ENCODE results near the gene XYLT1.

The XYLT1 gene

GRCh38 chr16:17293813-17294558 is 176.8 kb downstream of the XYLT1 start:
- DNase-seq: no peak
- Histone ChIP-seq H2BK120ac (ENCODE audit: low read depth, low read length) (no peak overlapping the region), H2AK5ac (ENCODE audit: low read length, severe bottlenecking) (no peak overlapping the region), H3K4ac (ENCODE audit: low read depth in 1 of 2, low read length in 2 of 2) (no peak overlapping the region), H2BK15ac (ENCODE audit: low read depth, poor library complexity, severe bottlenecking) (no peak overlapping the region), H3K36me3 (ENCODE audit: control insufficient read depth in 1 of 2, insufficient read depth in 2 of 2, low read depth in 1 of 2, low read length in 2 of 2) (peaks cover 0 to 8% of the 10 kb centered on the region in 2 experiments), H3K4me1 (ENCODE audit: control insufficient read depth, insufficient read depth, low read depth, low read length) (no peaks in the 10 kb centered on the region), H2BK12ac (ENCODE audit: low read length in 2 of 2) (no peak overlapping the region), H3K27me3 (ENCODE audit: control insufficient read depth in 1 of 2, insufficient read depth in 1 of 2, low read length in 2 of 2) (no peaks in the 10 kb centered on the region), H3K23ac (ENCODE audit: low read length in 2 of 2) (no peak overlapping the region), H3K4me2 (ENCODE audit: low read length, poor library complexity, severe bottlenecking) (no peak overlapping the region), H3K4me3 (ENCODE audit: insufficient read depth in 1 of 2, low read depth in 1 of 2, low read length in 2 of 2) (no peak overlapping the region), H2AFZ (ENCODE audit: low read depth, low read length) (no peak overlapping the region), H2BK5ac (ENCODE audit: low read depth, low read length, poor library complexity, severe bottlenecking) (no peak overlapping the region), H4K8ac (ENCODE audit: low read length) (no peak overlapping the region), H3K27ac (ENCODE audit: low read length, poor library complexity, severe bottlenecking) (no peak overlapping the region), H4K91ac (ENCODE audit: low read length) (no peak overlapping the region), H3K18ac (ENCODE audit: low read depth in 1 of 2, low read length in 2 of 2) (no peak overlapping the region), H3K9ac (ENCODE audit: low read length) (no peak overlapping the region), H3K14ac (ENCODE audit: low read length in 2 of 2) (no peak overlapping the region), H3K9me3 (ENCODE audit: control insufficient read depth, low read length) (no peaks in the 10 kb centered on the region), H3K79me1 (replicated peaks; ENCODE audit: low read length, poor library complexity, severe bottlenecking) (no peaks in the 10 kb centered on the region)
- 82% methylated on average over 9 of the region's 9 CpGs for WGBS

- peaks cover 0 to 3% of the 10 kb centered on the region in 2 experiments for H3K36me3 ChIP-seq (ENCODE audit: control insufficient read depth in 1 of 2, insufficient read depth in 2 of 2, low read depth in 1 of 2, low read length in 2 of 2)
- H3K23ac ChIP-seq (ENCODE audit: low read length in 2 of 2): no peak overlapping the region
- H3K18ac ChIP-seq (ENCODE audit: low read depth in 1 of 2, low read length in 2 of 2): no peak overlapping the region
- H2AFZ ChIP-seq (ENCODE audit: low read depth, low read length): no peak overlapping the region
- WGBS: 82% methylated on average over 2 of the region's 2 CpGs
- H3K9me3 ChIP-seq (ENCODE audit: control insufficient read depth, low read length): no peaks in the 10 kb centered on the region
- no peak overlapping the region for H3K9ac ChIP-seq (ENCODE audit: low read length)
- no peak overlapping the region for H4K91ac ChIP-seq (ENCODE audit: low read length)
- H3K4ac ChIP-seq (ENCODE audit: low read depth in 1 of 2, low read length in 2 of 2): no peak overlapping the region
- H2BK120ac ChIP-seq (ENCODE audit: low read depth, low read length): no peak overlapping the region
- no peak overlapping the region for H2BK12ac ChIP-seq (ENCODE audit: low read length in 2 of 2)
- H3K4me1 ChIP-seq (ENCODE audit: control insufficient read depth, insufficient read depth, low read depth, low read length): no peaks in the 10 kb centered on the region
- no peaks in the 10 kb centered on the region for H3K27me3 ChIP-seq (ENCODE audit: control insufficient read depth in 1 of 2, insufficient read depth in 1 of 2, low read length in 2 of 2)
- H2BK15ac ChIP-seq (ENCODE audit: low read depth, poor library complexity, severe bottlenecking): no peak overlapping the region
- no peak overlapping the region for H2BK5ac ChIP-seq (ENCODE audit: low read depth, low read length, poor library complexity, severe bottlenecking)
- no peak for DNase-seq
- no peak overlapping the region for H3K4me2 ChIP-seq (ENCODE audit: low read length, poor library complexity, severe bottlenecking)
- no peaks in the 10 kb centered on the region for H3K79me1 ChIP-seq (replicated peaks; ENCODE audit: low read length, poor library complexity, severe bottlenecking)
- no peak overlapping the region for H3K27ac ChIP-seq (ENCODE audit: low read length, poor library complexity, severe bottlenecking)
- no peak overlapping the region for H3K4me3 ChIP-seq (ENCODE audit: insufficient read depth in 1 of 2, low read depth in 1 of 2, low read length in 2 of 2)
- no peak overlapping the region for H4K8ac ChIP-seq (ENCODE audit: low read length)
- H2AK5ac ChIP-seq (ENCODE audit: low read length, severe bottlenecking): no peak overlapping the region
- no peak overlapping the region for H3K14ac ChIP-seq (ENCODE audit: low read length in 2 of 2)
These were observed 179.5 kb downstream of the XYLT1 start for GRCh38 chr16:17291289-17291688.

- Histone ChIP-seq H2BK12ac (ENCODE audit: low read length in 2 of 2) (no peak overlapping the region), H3K9ac (ENCODE audit: low read length) (peak overlapping the region; percentile 26), H3K79me1 (replicated peaks; ENCODE audit: low read length, poor library complexity, severe bottlenecking) (no peaks in the 10 kb centered on the region), H3K36me3 (ENCODE audit: control insufficient read depth in 1 of 2, insufficient read depth in 2 of 2, low read depth in 1 of 2, low read length in 2 of 2) (peaks cover 0 to 3% of the 10 kb centered on the region in 2 experiments), H3K9me3 (ENCODE audit: control insufficient read depth, low read length) (no peaks in the 10 kb centered on the region), H2BK120ac (ENCODE audit: low read depth, low read length) (no peak overlapping the region), H3K23ac (ENCODE audit: low read length in 2 of 2) (no peak overlapping the region), H4K8ac (ENCODE audit: low read length) (no peak overlapping the region), H3K4me2 (ENCODE audit: low read length, poor library complexity, severe bottlenecking) (no peak overlapping the region), H2AK5ac (ENCODE audit: low read length, severe bottlenecking) (no peak overlapping the region), H3K27me3 (ENCODE audit: control insufficient read depth in 1 of 2, insufficient read depth in 1 of 2, low read length in 2 of 2) (no peaks in the 10 kb centered on the region), H3K4ac (ENCODE audit: low read depth in 1 of 2, low read length in 2 of 2) (no peak overlapping the region), H4K91ac (ENCODE audit: low read length) (no peak overlapping the region), H3K27ac (ENCODE audit: low read length, poor library complexity, severe bottlenecking) (no peak overlapping the region), H2BK15ac (ENCODE audit: low read depth, poor library complexity, severe bottlenecking) (no peak overlapping the region), H3K4me3 (ENCODE audit: insufficient read depth in 1 of 2, low read depth in 1 of 2, low read length in 2 of 2) (no peak overlapping the region), H3K4me1 (ENCODE audit: control insufficient read depth, insufficient read depth, low read depth, low read length) (no peaks in the 10 kb centered on the region), H3K14ac (ENCODE audit: low read length in 2 of 2) (no peak overlapping the region), H2AFZ (ENCODE audit: low read depth, low read length) (no peak overlapping the region), H3K18ac (ENCODE audit: low read depth in 1 of 2, low read length in 2 of 2) (no peak overlapping the region), H2BK5ac (ENCODE audit: low read depth, low read length, poor library complexity, severe bottlenecking) (no peak overlapping the region)
- DNase-seq: no peak
- 66% methylated on average over 9 of the region's 11 CpGs for WGBS
These were observed 180.8 kb downstream of the XYLT1 start for GRCh38 chr16:17289674-17290635.

- H3K27me3 ChIP-seq (ENCODE audit: control insufficient read depth in 1 of 2, insufficient read depth in 1 of 2, low read length in 2 of 2): no peaks in the 10 kb centered on the region
- no peaks in the 10 kb centered on the region for H3K9me3 ChIP-seq (ENCODE audit: control insufficient read depth, low read length)
- H3K14ac ChIP-seq (ENCODE audit: low read length in 2 of 2): no peak overlapping the region
- H3K36me3 ChIP-seq (ENCODE audit: control insufficient read depth in 1 of 2, insufficient read depth in 2 of 2, low read depth in 1 of 2, low read length in 2 of 2): peaks cover 0 to 3% of the 10 kb centered on the region in 2 experiments
- H2BK5ac ChIP-seq (ENCODE audit: low read depth, low read length, poor library complexity, severe bottlenecking): no peak overlapping the region
- no peak overlapping the region for H3K4ac ChIP-seq (ENCODE audit: low read depth in 1 of 2, low read length in 2 of 2)
- H2BK12ac ChIP-seq (ENCODE audit: low read length in 2 of 2): no peak overlapping the region
- no peaks in the 10 kb centered on the region for H3K4me1 ChIP-seq (ENCODE audit: control insufficient read depth, insufficient read depth, low read depth, low read length)
- H3K4me2 ChIP-seq (ENCODE audit: low read length, poor library complexity, severe bottlenecking): no peak overlapping the region
- WGBS: 59% methylated on average over 2 of the region's 4 CpGs
- H3K9ac ChIP-seq (ENCODE audit: low read length): no peak overlapping the region
- H2AK5ac ChIP-seq (ENCODE audit: low read length, severe bottlenecking): no peak overlapping the region
- H3K27ac ChIP-seq (ENCODE audit: low read length, poor library complexity, severe bottlenecking): no peak overlapping the region
- no peak overlapping the region for H3K18ac ChIP-seq (ENCODE audit: low read depth in 1 of 2, low read length in 2 of 2)
- no peaks in the 10 kb centered on the region for H3K79me1 ChIP-seq (replicated peaks; ENCODE audit: low read length, poor library complexity, severe bottlenecking)
- H3K4me3 ChIP-seq (ENCODE audit: insufficient read depth in 1 of 2, low read depth in 1 of 2, low read length in 2 of 2): no peak overlapping the region
- no peak overlapping the region for H2BK15ac ChIP-seq (ENCODE audit: low read depth, poor library complexity, severe bottlenecking)
- H2AFZ ChIP-seq (ENCODE audit: low read depth, low read length): no peak overlapping the region
- H4K8ac ChIP-seq (ENCODE audit: low read length): no peak overlapping the region
- no peak for DNase-seq
- no peak overlapping the region for H3K23ac ChIP-seq (ENCODE audit: low read length in 2 of 2)
- H2BK120ac ChIP-seq (ENCODE audit: low read depth, low read length): no peak overlapping the region
- H4K91ac ChIP-seq (ENCODE audit: low read length): no peak overlapping the region
These were observed 181.7 kb downstream of the XYLT1 start for GRCh38 chr16:17289050-17289449.

Data from mesenchymal stem cell (in vitro differentiated cells and primary cell).